RWPE1 (cell line): Measurements from ENCODE around the gene RUNX2.

Source experiments
- CTCF ChIA-PET: fragments of 350-600 bp; sonication (Branson Sonifier 250); formaldehyde crosslinking; extraction: SDS; loops from one replicate; lab custom pipeline; 2021; lab: Yijun Ruan, JAX
- POLR2A ChIA-PET: fragments of 400-600 bp; formaldehyde crosslinking; extraction: SDS; loops from one replicate; lab custom pipeline; 2020; ENCODE audit warnings: antibody characterized with exemption; ENCODE audit not compliant: low non-redundant PET; lab: Yijun Ruan, JAX
- DNase-seq: peaks from one replicate; pipeline ENCODE4 v3.0.0; 2012; ENCODE audit warnings: low spot score
- H3K27ac ChIP-seq: fragments of 450-650 bp; 2 replicates; pipeline ENCODE4 v1.5.1; 2017
- TF ChIP-seq, protein P1 (sequence below): fragments of 450-650 bp; conservative IDR thresholded peaks from 2 replicates; pipeline ENCODE4 v1.5.1; 2017; ENCODE audit warnings: low read depth, mild to moderate bottlenecking

The RUNX2 gene

GRCh38 chr6:45454008-45454911 is 126.1 kb downstream of the RUNX2 start:
- TF ChIP-seq, protein P1, sequence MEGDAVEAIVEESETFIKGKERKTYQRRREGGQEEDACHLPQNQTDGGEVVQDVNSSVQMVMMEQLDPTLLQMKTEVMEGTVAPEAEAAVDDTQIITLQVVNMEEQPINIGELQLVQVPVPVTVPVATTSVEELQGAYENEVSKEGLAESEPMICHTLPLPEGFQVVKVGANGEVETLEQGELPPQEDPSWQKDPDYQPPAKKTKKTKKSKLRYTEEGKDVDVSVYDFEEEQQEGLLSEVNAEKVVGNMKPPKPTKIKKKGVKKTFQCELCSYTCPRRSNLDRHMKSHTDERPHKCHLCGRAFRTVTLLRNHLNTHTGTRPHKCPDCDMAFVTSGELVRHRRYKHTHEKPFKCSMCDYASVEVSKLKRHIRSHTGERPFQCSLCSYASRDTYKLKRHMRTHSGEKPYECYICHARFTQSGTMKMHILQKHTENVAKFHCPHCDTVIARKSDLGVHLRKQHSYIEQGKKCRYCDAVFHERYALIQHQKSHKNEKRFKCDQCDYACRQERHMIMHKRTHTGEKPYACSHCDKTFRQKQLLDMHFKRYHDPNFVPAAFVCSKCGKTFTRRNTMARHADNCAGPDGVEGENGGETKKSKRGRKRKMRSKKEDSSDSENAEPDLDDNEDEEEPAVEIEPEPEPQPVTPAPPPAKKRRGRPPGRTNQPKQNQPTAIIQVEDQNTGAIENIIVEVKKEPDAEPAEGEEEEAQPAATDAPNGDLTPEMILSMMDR: no peak
- ChIA-PET POLR2A (no interaction called here), CTCF (no interaction called here)
- DNase-seq: no peak
- H3K27ac ChIP-seq: no peak overlapping the region

DNA sequence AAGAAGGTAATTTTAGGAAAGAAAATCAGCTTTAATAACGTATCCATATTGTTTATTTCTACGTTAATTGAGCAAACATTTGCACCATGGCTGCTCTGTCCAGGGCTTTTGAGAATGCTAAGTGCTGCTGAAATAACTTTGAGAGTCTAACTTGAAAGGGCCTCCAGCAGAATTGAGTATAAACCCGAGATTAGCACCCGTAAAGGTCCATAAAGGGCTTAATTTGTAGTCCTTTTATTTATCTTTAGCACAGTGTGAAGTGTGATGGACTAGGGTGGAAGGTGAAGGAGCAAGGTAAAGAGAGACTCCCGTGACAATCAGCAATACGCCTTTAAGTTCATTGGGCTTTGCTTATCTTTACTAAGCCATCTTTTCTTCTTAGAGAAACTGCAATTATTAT is 127.3 kb downstream of the RUNX2 start:
- CTCF ChIA-PET: no interaction called here
- TF ChIP-seq, protein P1: no peak
- no peak overlapping the region for H3K27ac ChIP-seq
- DNase-seq: no peak
- POLR2A ChIA-PET: no interaction called here

- ChIA-PET CTCF (no interaction called here), POLR2A (no interaction called here)
These were observed 129.0 kb downstream of the RUNX2 start for GRCh38 chr6:45457141-45457540.

DNA sequence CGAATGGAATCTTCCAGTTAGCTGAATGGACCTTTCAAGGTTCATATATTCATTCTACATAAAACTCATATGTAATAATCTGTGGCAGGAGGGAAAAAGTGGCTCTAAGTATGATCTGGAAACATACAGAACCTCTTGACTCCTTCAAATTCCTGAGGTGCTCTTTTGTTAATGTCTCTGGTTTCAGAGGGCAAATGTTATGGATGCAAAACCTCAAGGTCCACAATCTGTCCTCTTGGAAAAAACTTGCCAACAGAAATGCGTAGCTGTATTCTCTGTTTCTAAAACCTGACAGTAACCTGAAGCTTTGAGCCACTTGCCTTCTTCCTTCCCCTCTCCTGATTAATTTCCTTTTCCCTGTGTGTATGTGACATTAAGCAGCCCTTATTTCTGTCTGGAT is 130.5 kb downstream of the RUNX2 start:
- TF ChIP-seq, protein P1: no peak
- ChIA-PET POLR2A (no interaction called here), CTCF (interaction anchor here (0.6 kb wide), 1 partner anchor 295 kb away, joined by 3 read pairs; no protein-coding TSS in a partner anchor)
- no peak for DNase-seq
- H3K27ac ChIP-seq: no peak overlapping the region

More at GRCh38 chr6:45457141-45457540, 129.0 kb downstream of the RUNX2 start:
- H3K27ac ChIP-seq: no peak overlapping the region
- no peak for DNase-seq
- TF ChIP-seq, protein P1: no peak

DNA sequence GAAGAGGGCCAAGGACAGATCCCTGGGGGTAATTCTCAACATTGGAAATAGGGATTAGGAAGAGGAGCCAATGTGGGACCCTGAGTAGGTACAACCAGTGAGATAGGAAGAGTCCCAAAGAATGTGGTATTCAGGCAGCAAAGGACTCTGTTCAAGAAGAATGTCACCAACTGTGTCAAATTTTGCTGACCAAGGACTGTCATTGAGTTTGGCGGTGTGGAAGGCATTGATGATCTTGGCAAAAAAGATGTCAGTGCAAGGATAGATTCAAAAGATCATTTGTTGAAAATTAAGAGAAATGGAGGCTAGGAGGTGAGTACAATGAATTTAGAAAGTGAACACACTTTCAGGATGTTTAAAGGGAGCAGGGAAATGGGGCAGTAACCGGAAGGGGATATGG is 132.0 kb downstream of the RUNX2 start:
- ChIA-PET POLR2A (no interaction called here), CTCF (no interaction called here)
- DNase-seq: no peak
- no peak overlapping the region for H3K27ac ChIP-seq
- TF ChIP-seq, protein P1: no peak

DNA sequence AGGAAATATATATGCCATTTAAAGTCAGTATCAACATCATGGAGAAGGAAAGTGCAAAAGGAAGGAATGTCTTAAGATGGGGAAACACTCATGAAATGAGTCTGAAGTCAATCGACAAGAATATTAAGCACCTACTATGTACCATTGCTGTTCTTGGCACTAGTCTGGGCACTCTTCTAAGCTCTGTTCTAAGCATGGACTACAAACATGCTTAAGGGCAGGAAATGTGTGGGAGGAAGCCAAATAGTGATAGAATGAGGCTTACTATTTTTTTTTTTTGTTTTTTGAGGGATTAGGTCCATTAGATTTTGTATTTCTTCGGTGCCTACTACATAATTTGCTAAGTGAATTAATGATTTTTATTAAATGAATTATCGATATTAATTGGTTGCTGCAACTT is 133.4 kb downstream of the RUNX2 start:
- DNase-seq: no peak
- POLR2A ChIA-PET: no interaction called here
- TF ChIP-seq, protein P1: no peak
- CTCF ChIA-PET: interaction anchor here (0.7 kb wide), 1 partner anchor 8 kb away, joined by 7 read pairs; no protein-coding TSS in a partner anchor
- H3K27ac ChIP-seq: no peak overlapping the region
